Activated CD4-positive, alpha-beta T cell treated with anti-CD3 and anti-CD28 coated beads for 36 hours (primary cell): Measurements from ENCODE around the gene COX6A1. TPM values are rescaled to one million over a fixed set of nuclear protein-coding genes. Genes with fewer than 3 reads are reported as not detected.

Source experiments
- ATAC-seq: fragments of 200-7000 bp; cut with Tn5 transposase; one replicate; pipeline ENCODE4 v1.10.0; 2021; ENCODE audit warnings: mild to moderate bottlenecking, moderate library complexity
- CTCF ChIA-PET: fragments of 350-600 bp; sonication (Branson Sonifier 250); formaldehyde crosslinking; loops from one replicate; lab custom pipeline; 2021; ENCODE audit warnings: antibody characterized with exemption; lab: Charles Lee
- POLR2A ChIA-PET: fragments of 350-600 bp; sonication (Branson Sonifier 250); formaldehyde crosslinking; loops from one replicate; lab custom pipeline; 2021; ENCODE audit warnings: antibody characterized with exemption, inconsistent platforms; lab: Charles Lee
- DNase-seq: peaks from one replicate; pipeline ENCODE4 v3.0.0-alpha.2; 2020
- H3K27ac Mint-ChIP-seq: one replicate; pipeline ENCODE4 v1.8.0; 2021; ENCODE audit warnings: mixed read lengths
- H3K27me3 Mint-ChIP-seq: one replicate; pipeline ENCODE4 v1.8.0; 2021; ENCODE audit warnings: mixed read lengths
- H3K36me3 Mint-ChIP-seq: one replicate; pipeline ENCODE4 v1.8.0; 2021; ENCODE audit warnings: low read depth, mixed read lengths
- H3K4me1 Mint-ChIP-seq: one replicate; pipeline ENCODE4 v1.8.0; 2021; ENCODE audit warnings: mixed read lengths
- H3K4me3 Mint-ChIP-seq: one replicate; pipeline ENCODE4 v1.8.0; 2021; ENCODE audit warnings: mild to moderate bottlenecking, moderate library complexity, mixed read lengths
- H3K9me3 Mint-ChIP-seq: one replicate; pipeline ENCODE4 v1.8.0; 2021; ENCODE audit warnings: low read depth, mixed read lengths
- intact Hi-C, 2 experiments: fragments of 100-400 bp; cut with DNase I in 1 of 2; cut with micrococcal nuclease in 1 of 2; formaldehyde crosslinking; loops; one replicate each; pipeline versions ENCODE4 v1.14.2 to v1.15.1; 2022 to 2024; cut with DNase I, micrococcal nuclease
- total RNA-seq, 2 experiments: library from RNA; stranded (reverse); gene quantifications; one replicate each; pipeline ENCODE4 v1.2.3, GENCODE V29; 2021

Gene COX6A1
- total RNA-seq, 2 experiments from 2014 or later: 424 to 495 TPM

DNA sequence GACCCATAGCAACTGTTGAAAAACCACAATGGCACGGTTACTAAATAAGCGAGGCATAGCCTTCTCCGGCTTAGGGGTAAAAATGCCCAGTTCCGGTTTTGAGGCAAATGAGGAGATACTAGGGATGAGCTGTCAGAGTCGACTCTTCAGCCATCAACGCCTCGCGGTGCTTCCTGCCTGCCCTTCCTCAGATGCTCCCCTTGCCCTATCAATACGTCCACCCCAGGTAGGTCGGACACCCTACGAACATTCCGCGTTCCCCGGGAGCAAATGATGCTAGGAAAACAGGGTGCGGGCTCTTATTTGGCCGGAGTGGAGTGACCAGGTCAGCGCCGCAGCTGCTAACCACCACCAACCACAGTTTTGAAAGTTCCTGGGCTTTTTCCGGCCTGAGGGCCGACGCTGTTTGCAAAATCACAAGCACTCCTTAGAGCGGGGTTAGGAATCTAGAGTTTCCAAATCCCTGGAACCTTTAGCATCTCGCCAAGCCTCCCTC is 30.5 kb downstream of the COX6A1 start:
- DNase-seq (peak; percentile 49), ATAC-seq (no peak)
- intact Hi-C loops: loop anchor here in 1 of 2 experiments (1.0 to 2.0 kb wide), 3 partner anchors 13 to 30 kb away; partner anchors contain the start of genes COX6A1, GATC and TRIAP1
- H3K27ac Mint-ChIP-seq: peak overlapping the region; percentile 84
- ChIA-PET POLR2A (interaction anchor here (0.6 to 2.5 kb wide), 7 partner anchors 9 to 267 kb away, joined by 3 to 12 read pairs (median 4); partner anchors contain the start of genes DYNLL1, RNU4-2 and RPLP0), CTCF (interaction anchor here (0.6 to 2.8 kb wide), 13 partner anchors 9 to 361 kb away, joined by 3 to 17 read pairs (median 5); partner anchors contain the start of gene DYNLL1)
- H3K27me3 Mint-ChIP-seq: no peaks in the 10 kb centered on the region
- H3K36me3 Mint-ChIP-seq: peaks cover 25% of the 10 kb centered on the region
- H3K4me1 Mint-ChIP-seq: peaks cover 40% of the 10 kb centered on the region
- H3K4me3 Mint-ChIP-seq: peak overlapping the region; percentile 79
- no peaks in the 10 kb centered on the region for H3K9me3 Mint-ChIP-seq

DNA sequence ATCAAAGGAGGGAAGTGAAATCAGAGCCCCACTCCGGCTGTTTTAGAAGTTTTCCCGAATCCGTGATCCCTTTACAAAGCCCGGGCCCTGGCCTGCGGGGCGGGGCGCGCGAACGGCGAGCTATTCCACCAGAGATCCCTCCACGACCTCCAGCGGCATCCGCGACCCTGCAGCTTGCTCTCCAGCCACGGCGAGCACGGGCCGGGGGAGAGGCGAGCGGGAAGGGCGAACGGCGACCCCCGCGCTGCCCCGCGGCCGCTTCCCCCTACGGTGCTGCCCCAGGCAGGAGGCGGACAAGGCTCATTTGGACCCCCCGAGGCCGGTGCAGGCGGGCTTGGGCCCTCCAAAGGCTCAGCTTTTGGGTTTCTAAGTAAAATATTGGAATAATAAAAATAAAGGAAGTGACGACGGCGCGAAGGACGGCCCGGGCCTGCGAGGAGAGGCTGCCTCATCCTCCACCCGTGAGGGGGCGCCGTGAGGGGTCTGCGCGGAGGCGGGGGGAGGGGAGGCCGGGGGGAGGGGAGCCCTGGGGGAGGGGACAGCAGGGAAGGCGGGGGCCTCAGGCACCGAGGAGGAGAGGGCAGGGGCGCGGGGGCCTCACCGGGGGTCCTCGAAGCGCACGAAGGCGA is 31.0 kb downstream of the COX6A1 start:
- Mint-ChIP-seq H3K27ac (peak overlapping the region; percentile 84), H3K9me3 (no peaks in the 10 kb centered on the region), H3K36me3 (peaks cover 25% of the 10 kb centered on the region), H3K4me1 (peaks cover 40% of the 10 kb centered on the region), H3K4me3 (peak overlapping the region; percentile 79), H3K27me3 (no peaks in the 10 kb centered on the region)
- intact Hi-C loops: loop anchor here (1.0 to 2.0 kb wide), 15 partner anchors 14 to 268 kb away; partner anchors contain the start of genes COX6A1 (in 2 of the 2), GATC (in 2 of the 2), RNF10 (in 2 of the 2) and TRIAP1 (in 2 of the 2)
- ChIA-PET CTCF (interaction anchor here (0.6 to 2.8 kb wide), 18 partner anchors 10 to 421 kb away, joined by 3 to 17 read pairs (median 5); partner anchors contain the start of genes DYNLL1 and POP5), POLR2A (interaction anchor here (0.6 to 2.5 kb wide), 7 partner anchors 10 to 268 kb away, joined by 3 to 12 read pairs (median 4); partner anchors contain the start of genes DYNLL1, RNU4-2 and RPLP0)
- peak; percentile 24 for ATAC-seq
- peak; percentile 50 for DNase-seq

- DNase-seq: peak; percentile 98
- peak within 1 kb of the TSS; percentile 79 for H3K4me3 Mint-ChIP-seq
- peak; percentile 94 for ATAC-seq
- peaks cover 21% of the 10 kb centered on the region for H3K36me3 Mint-ChIP-seq
- CTCF ChIA-PET: interaction anchor here (0.6 to 2.8 kb wide), 19 partner anchors 11 to 422 kb away, joined by 3 to 10 read pairs (median 4); partner anchors contain the start of gene POP5
- no peaks in the 10 kb centered on the region for H3K9me3 Mint-ChIP-seq
- POLR2A ChIA-PET: interaction anchor here (0.6 to 2.5 kb wide), 3 partner anchors 11 to 268 kb away, joined by 4 to 12 read pairs (median 5); partner anchors contain the start of gene RPLP0
- peak within 1 kb of the TSS; percentile 88 for H3K27ac Mint-ChIP-seq
- intact Hi-C loops: loop anchor here (1.0 to 2.0 kb wide), 14 partner anchors 23 to 268 kb away; partner anchors contain the start of genes COX6A1 (in 2 of the 2), GATC (in 2 of the 2), RNF10 (in 2 of the 2) and TRIAP1 (in 2 of the 2)
- H3K4me1 Mint-ChIP-seq: peaks cover 40% of the 10 kb centered on the region
- H3K27me3 Mint-ChIP-seq: no peaks in the 10 kb centered on the region
These were observed 31.7 kb downstream of the COX6A1 start, which contains the start of gene SRSF9 for GRCh38 chr12:120469450-120470149. Gene SRSF9, minus strand, starts transcription at chr12:120469748. Its CDS starts 139 bp downstream, at chr12:120469609.

GRCh38 chr12:120470150-120470784 is 32.4 kb downstream of the COX6A1 start:
- H3K27ac Mint-ChIP-seq: peak overlapping the region; percentile 88
- peak overlapping the region; percentile 79 for H3K4me3 Mint-ChIP-seq
- DNase-seq (no peak), ATAC-seq (peak; percentile 38)
- intact Hi-C loops: no loop called here
- H3K4me1 Mint-ChIP-seq: peaks cover 39% of the 10 kb centered on the region
- no peaks in the 10 kb centered on the region for H3K9me3 Mint-ChIP-seq
- ChIA-PET CTCF (interaction anchor here (0.5 to 2.8 kb wide), 16 partner anchors 9 to 540 kb away, joined by 3 to 10 read pairs (median 4); partner anchors contain the start of gene POP5), POLR2A (interaction anchor here (0.6 to 2.5 kb wide), 2 partner anchors 11 to 269 kb away, joined by 4 to 12 read pairs; no protein-coding TSS in a partner anchor)
- peaks cover 17% of the 10 kb centered on the region for H3K36me3 Mint-ChIP-seq
- H3K27me3 Mint-ChIP-seq: no peaks in the 10 kb centered on the region

GRCh38 chr12:120472521-120472920 is 34.6 kb downstream of the COX6A1 start:
- ChIA-PET POLR2A (interaction anchor here (1.0 kb wide), 1 partner anchor 24 kb away, joined by 4 read pairs; no protein-coding TSS in a partner anchor), CTCF (interaction anchor here (0.7 to 1.8 kb wide), 6 partner anchors 11 to 499 kb away, joined by 3 to 6 read pairs (median 4); no protein-coding TSS in a partner anchor)
- Mint-ChIP-seq H3K27ac (no peak overlapping the region), H3K27me3 (no peaks in the 10 kb centered on the region), H3K4me1 (peaks cover 20% of the 10 kb centered on the region), H3K9me3 (no peaks in the 10 kb centered on the region), H3K36me3 (peaks cover 8% of the 10 kb centered on the region), H3K4me3 (no peak overlapping the region)
- ATAC-seq: no peak
- DNase-seq: no peak
- intact Hi-C loops: no loop called here

DNA sequence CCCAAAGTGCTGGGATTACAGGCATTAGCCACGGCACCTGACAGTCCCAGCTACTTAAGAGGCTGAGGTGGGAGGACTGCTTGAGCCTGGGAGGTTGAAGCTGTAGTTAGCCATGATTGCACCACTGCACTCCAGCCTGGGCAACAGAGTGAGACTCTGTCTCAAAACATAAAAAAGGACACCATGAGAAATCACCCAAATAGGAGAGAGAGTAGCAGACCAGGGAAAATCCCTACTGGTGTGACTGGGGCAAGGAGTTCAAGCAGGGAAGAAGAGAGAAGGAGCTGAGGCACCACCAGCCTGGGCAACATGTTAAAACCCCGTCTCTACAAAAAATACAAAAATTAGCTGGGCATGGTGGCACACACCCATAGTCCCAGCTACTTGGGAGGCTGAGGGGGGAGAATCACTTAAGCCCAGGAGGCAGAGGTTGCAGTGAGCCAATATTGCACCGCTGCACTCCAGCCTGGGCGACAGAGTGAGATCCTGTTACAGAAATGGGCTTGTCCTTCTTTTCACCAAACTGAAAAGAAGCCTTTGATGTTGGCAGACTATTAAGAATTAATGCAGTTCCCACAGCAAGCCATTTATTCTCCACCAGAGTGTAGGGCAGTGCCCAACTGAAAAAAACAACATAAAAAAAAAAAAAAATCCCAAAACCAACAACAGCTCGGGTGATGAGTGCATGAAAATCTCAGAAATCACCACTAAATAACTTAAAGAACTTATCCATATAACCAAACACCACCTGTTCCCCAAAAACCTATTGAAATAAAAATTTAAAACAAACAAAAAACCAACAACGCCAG is 36.1 kb downstream of the COX6A1 start:
- no peak overlapping the region for H3K4me3 Mint-ChIP-seq
- no peaks in the 10 kb centered on the region for H3K9me3 Mint-ChIP-seq
- intact Hi-C loops: no loop called here
- no peak for ATAC-seq
- H3K36me3 Mint-ChIP-seq: no peaks in the 10 kb centered on the region
- POLR2A ChIA-PET: interaction anchor here (0.6 kb wide), 1 partner anchor 23 kb away, joined by 3 read pairs; no protein-coding TSS in a partner anchor
- H3K27me3 Mint-ChIP-seq: no peaks in the 10 kb centered on the region
- CTCF ChIA-PET: interaction anchor here (0.7 to 2.0 kb wide), 5 partner anchors 7 to 1772 kb away, joined by 3 to 9 read pairs (median 4); partner anchors contain the start of gene SIRT4
- peaks cover 13% of the 10 kb centered on the region for H3K4me1 Mint-ChIP-seq
- H3K27ac Mint-ChIP-seq: no peak overlapping the region
- no peak for DNase-seq

DNA sequence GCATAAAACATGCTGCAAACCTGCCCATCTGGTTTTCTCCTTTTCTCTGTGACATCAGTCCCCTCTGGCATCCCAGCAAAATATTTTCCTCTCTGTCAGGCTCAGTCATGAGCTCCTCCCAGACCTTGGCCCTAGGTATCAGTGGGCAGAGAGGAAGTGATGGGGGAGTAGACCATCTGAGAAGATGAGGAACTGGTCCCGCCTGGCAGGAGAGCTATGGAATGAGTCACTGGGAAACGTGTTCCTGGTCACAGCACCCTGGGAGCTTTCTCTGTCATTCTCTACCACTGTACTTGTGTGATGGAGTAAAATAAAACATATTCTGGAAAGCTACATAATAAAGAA is 36.7 kb downstream of the COX6A1 start:
- POLR2A ChIA-PET: interaction anchor here (0.6 to 0.8 kb wide), 3 partner anchors 14 to 183 kb away, joined by 3 read pairs; partner anchors contain the start of gene RNU4-2
- H3K4me3 Mint-ChIP-seq: no peak overlapping the region
- CTCF ChIA-PET: interaction anchor here (0.8 to 2.0 kb wide), 5 partner anchors 8 to 172 kb away, joined by 3 to 9 read pairs (median 4); partner anchors contain the start of gene SIRT4
- no peaks in the 10 kb centered on the region for H3K36me3 Mint-ChIP-seq
- no peaks in the 10 kb centered on the region for H3K9me3 Mint-ChIP-seq
- DNase-seq: no peak
- intact Hi-C loops: no loop called here
- H3K27me3 Mint-ChIP-seq: no peaks in the 10 kb centered on the region
- no peak for ATAC-seq
- H3K4me1 Mint-ChIP-seq: peaks cover 13% of the 10 kb centered on the region
- H3K27ac Mint-ChIP-seq: no peak overlapping the region

DNA sequence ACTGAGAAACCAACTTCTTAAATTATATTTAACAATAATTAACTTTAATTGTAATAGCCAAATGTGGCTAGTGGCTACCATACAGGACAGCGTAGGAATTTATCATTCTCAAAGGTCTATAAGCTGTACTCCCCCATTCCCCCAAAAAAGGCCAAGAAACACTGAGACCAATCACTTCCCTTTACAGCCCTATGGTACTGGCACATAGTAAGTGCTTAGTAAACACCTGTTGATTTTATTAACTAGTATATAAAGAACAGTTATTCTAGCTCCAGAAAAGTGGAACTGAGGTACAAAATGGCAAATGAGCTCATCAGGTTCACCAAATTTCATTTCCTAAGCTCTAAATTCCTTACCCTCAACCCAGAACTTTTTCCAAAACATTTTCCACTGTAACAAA is 37.7 kb downstream of the COX6A1 start:
- peaks cover 9% of the 10 kb centered on the region for H3K4me1 Mint-ChIP-seq
- ChIA-PET POLR2A (interaction anchor here (0.8 kb wide), 1 partner anchor 184 kb away, joined by 3 read pairs; the partner anchor contains the start of gene RNU4-2), CTCF (interaction anchor here (0.5 to 2.0 kb wide), 4 partner anchors 9 to 307 kb away, joined by 3 to 9 read pairs (median 4); no protein-coding TSS in a partner anchor)
- H3K27ac Mint-ChIP-seq: no peak overlapping the region
- ATAC-seq (no peak), DNase-seq (no peak)
- no peaks in the 10 kb centered on the region for H3K27me3 Mint-ChIP-seq
- intact Hi-C loops: no loop called here
- no peak overlapping the region for H3K4me3 Mint-ChIP-seq
- H3K9me3 Mint-ChIP-seq: no peaks in the 10 kb centered on the region
- no peaks in the 10 kb centered on the region for H3K36me3 Mint-ChIP-seq

GRCh38 chr12:120479458-120479857 is 41.5 kb downstream of the COX6A1 start:
- no peak for DNase-seq
- intact Hi-C loops: no loop called here
- ATAC-seq: no peak
- Mint-ChIP-seq H3K27ac (no peak overlapping the region), H3K4me1 (no peaks in the 10 kb centered on the region), H3K36me3 (peaks cover 1% of the 10 kb centered on the region), H3K4me3 (no peak overlapping the region), H3K27me3 (no peaks in the 10 kb centered on the region), H3K9me3 (no peaks in the 10 kb centered on the region)
- ChIA-PET CTCF (interaction anchor here (0.5 to 1.3 kb wide), 2 partner anchors 9 to 104 kb away, joined by 3 to 4 read pairs; no protein-coding TSS in a partner anchor), POLR2A (interaction anchor here (0.8 to 1.1 kb wide), 2 partner anchors 102 to 489 kb away, joined by 3 to 5 read pairs; partner anchors contain the start of gene POP5)
